ENCODE results near the gene XAB2.

- TF ChIP-seq CTCF (IDR thresholded peaks at IDR 0.05) (no peak), POLR2A (IDR thresholded peaks at IDR 0.05) (no peak)
Measured at GRCh38 chr19:7578127-7578526, 51.2 kb downstream of the XAB2 start.
